ENCODE measurements around the gene CHD3.
"Not testable (repeated sequence)": the region's sequence is repeated elsewhere in the genome, so short reads cannot be mapped to it uniquely, and the experiment has no call there.

DNA sequence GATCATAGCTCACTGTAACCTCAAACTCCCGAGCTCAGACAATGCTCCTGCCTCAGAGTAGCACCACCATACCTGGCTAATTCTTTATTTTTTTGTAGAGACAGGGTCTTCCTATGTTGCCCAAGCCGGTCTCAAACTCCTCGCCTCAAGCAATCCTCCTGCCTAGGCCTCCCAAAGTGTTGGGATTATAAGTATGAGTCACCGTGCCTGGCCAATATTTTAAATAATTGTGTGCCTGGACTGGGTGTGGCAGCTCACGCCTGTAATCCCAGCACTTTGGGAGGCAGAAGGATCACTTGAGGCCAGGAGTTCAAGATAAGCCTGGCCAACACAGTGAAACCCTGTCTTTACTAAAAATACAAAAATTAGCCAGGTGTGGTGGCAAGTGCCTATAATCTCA, 24.2 kb upstream of the CHD3 start:
- TF ChIP-seq, protein P1, sequence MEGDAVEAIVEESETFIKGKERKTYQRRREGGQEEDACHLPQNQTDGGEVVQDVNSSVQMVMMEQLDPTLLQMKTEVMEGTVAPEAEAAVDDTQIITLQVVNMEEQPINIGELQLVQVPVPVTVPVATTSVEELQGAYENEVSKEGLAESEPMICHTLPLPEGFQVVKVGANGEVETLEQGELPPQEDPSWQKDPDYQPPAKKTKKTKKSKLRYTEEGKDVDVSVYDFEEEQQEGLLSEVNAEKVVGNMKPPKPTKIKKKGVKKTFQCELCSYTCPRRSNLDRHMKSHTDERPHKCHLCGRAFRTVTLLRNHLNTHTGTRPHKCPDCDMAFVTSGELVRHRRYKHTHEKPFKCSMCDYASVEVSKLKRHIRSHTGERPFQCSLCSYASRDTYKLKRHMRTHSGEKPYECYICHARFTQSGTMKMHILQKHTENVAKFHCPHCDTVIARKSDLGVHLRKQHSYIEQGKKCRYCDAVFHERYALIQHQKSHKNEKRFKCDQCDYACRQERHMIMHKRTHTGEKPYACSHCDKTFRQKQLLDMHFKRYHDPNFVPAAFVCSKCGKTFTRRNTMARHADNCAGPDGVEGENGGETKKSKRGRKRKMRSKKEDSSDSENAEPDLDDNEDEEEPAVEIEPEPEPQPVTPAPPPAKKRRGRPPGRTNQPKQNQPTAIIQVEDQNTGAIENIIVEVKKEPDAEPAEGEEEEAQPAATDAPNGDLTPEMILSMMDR (IDR thresholded peaks at IDR 0.05), result not testable (repeated sequence)
- not testable (repeated sequence) for TF ChIP-seq POLR2A (IDR thresholded peaks at IDR 0.05)
